ENCODE data around the gene MT1E. TPM values are rescaled to one million over a fixed set of nuclear protein-coding genes. Genes with fewer than 3 reads are reported as not detected.

The MT1E gene
- total and polyA plus RNA-seq, 9 donors = 16.1 to 867 (median 65.3) TPM

- WGBS, 3 donors = 86 to 97% (median 88%) methylated on average over 1 of the region's 1 CpG
- H3K36me3 ChIP-seq = no peaks in the 10 kb centered on the region
- no peaks in the 10 kb centered on the region for H3K27me3 ChIP-seq
- intact Hi-C loops (cut with DNase I) = loop anchor here in 1 of 4 donors (5.0 to 10.0 kb wide), 2 partner anchors 382 to 699 kb away; partner anchors contain the start of gene NLRC5
- no peak overlapping the region for H3K4me3 ChIP-seq
- H3K27ac ChIP-seq = no peak overlapping the region
- no peak for DNase-seq
- TF ChIP-seq EP300 (IDR thresholded peaks at IDR 0.05) = no peak
- no peaks in the 10 kb centered on the region for H3K9me3 ChIP-seq
- H3K4me1 ChIP-seq (ENCODE audit: insufficient read depth) = peaks cover 19% of the 10 kb centered on the region
Measured at GRCh38 chr16:56605475-56605874, 20.1 kb upstream of the MT1E start.

- H3K36me3 ChIP-seq = no peaks in the 10 kb centered on the region
- H3K4me1 ChIP-seq (ENCODE audit: insufficient read depth) = peaks cover 22% of the 10 kb centered on the region
- WGBS, 3 donors = 45 to 57% (median 56%) methylated on average over 3 of the region's 3 CpGs
- peak; percentile 54 to 76 (median 67) for DNase-seq
- no peaks in the 10 kb centered on the region for H3K27me3 ChIP-seq
- no peak for TF ChIP-seq CTCF (IDR thresholded peaks at IDR 0.05)
- TF ChIP-seq EP300 (IDR thresholded peaks at IDR 0.05) = no peak
- TF ChIP-seq POLR2A (IDR thresholded peaks at IDR 0.05) = no peak
- H3K4me3 ChIP-seq = no peak overlapping the region
- H3K27ac ChIP-seq = peak overlapping the region; percentile 79 to 81
- intact Hi-C loops (cut with DNase I) = loop anchor here in 1 of 4 donors (5.0 to 10.0 kb wide), 2 partner anchors 381 to 699 kb away; partner anchors contain the start of gene NLRC5
- H3K9me3 ChIP-seq = no peaks in the 10 kb centered on the region
Measured at GRCh38 chr16:56606071-56606475, 19.5 kb upstream of the MT1E start.

- intact Hi-C loops (cut with DNase I) = loop anchor here in 1 of 4 donors (5.0 to 10.0 kb wide), 2 partner anchors 381 to 698 kb away; partner anchors contain the start of gene NLRC5
- Histone ChIP-seq H3K9me3 (no peaks in the 10 kb centered on the region), H3K27me3 (no peaks in the 10 kb centered on the region), H3K4me3 (no peak overlapping the region), H3K36me3 (no peaks in the 10 kb centered on the region), H3K4me1 (ENCODE audit: insufficient read depth) (peaks cover 26% of the 10 kb centered on the region), H3K27ac (peak overlapping the region; percentile 79 to 81)
- DNase-seq = peak in 4 of 5 donors; percentile 40 to 65 (median 48)
- 23 to 28% (median 26%) methylated on average over 8 of the region's 8 CpGs for WGBS, 3 donors
- TF ChIP-seq POLR2A (IDR thresholded peaks at IDR 0.05) (no peak), CTCF (IDR thresholded peaks at IDR 0.05) (no peak)
Measured at GRCh38 chr16:56606476-56607108, 19.0 kb upstream of the MT1E start.

GRCh38 chr16:56607109-56607618 is 18.4 kb upstream of the MT1E start:
- Histone ChIP-seq H3K27me3 (no peaks in the 10 kb centered on the region), H3K9me3 (no peaks in the 10 kb centered on the region), H3K27ac (peak overlapping the region; percentile 79 to 81), H3K4me1 (ENCODE audit: insufficient read depth) (peaks cover 27% of the 10 kb centered on the region), H3K4me3 (no peak overlapping the region), H3K36me3 (no peaks in the 10 kb centered on the region)
- DNase-seq = peak; percentile 62 to 86 (median 73)
- no peak for TF ChIP-seq POLR2A (IDR thresholded peaks at IDR 0.05)
- TF ChIP-seq EP300 (IDR thresholded peaks at IDR 0.05) = peak; percentile 99
- WGBS, 3 donors = 37 to 47% (median 46%) methylated on average over 14 of the region's 14 CpGs
- intact Hi-C loops (cut with DNase I) = loop anchor here in 1 of 4 donors (5.0 to 10.0 kb wide), 2 partner anchors 380 to 698 kb away; partner anchors contain the start of gene NLRC5

GRCh38 chr16:56607675-56608042 is 17.9 kb upstream of the MT1E start:
- H3K36me3 ChIP-seq = no peaks in the 10 kb centered on the region
- intact Hi-C loops (cut with DNase I) = loop anchor here in 1 of 4 donors (1.0 to 10.0 kb wide), 4 partner anchors 19 to 697 kb away; partner anchors contain the start of genes MT1X and NLRC5
- peak overlapping the region; percentile 76 for H3K4me3 ChIP-seq
- no peak for DNase-seq
- no peaks in the 10 kb centered on the region for H3K9me3 ChIP-seq
- TF ChIP-seq POLR2A (IDR thresholded peaks at IDR 0.05) = no peak
- TF ChIP-seq CTCF (IDR thresholded peaks at IDR 0.05) = no peak
- TF ChIP-seq EP300 (IDR thresholded peaks at IDR 0.05) = no peak
- 79 to 84% (median 82%) methylated on average over 2 of the region's 2 CpGs for WGBS, 3 donors
- H3K27ac ChIP-seq = peak overlapping the region; percentile 79 to 81
- peaks cover 27% of the 10 kb centered on the region for H3K4me1 ChIP-seq (ENCODE audit: insufficient read depth)
- H3K27me3 ChIP-seq = no peaks in the 10 kb centered on the region
